HG02943 (cell line): ENCODE results near the gene CCDC137.

Source experiments
- ATAC-seq: cut with Tn5 transposase; IDR thresholded peaks from one replicate; pipeline ENCODE4 v1.9.1; 2021; ENCODE audit warnings: mild to moderate bottlenecking, low read depth, moderate library complexity; ENCODE audit not compliant: unreplicated experiment

The CCDC137 gene

GRCh38 chr17:81697261-81698044, 30.9 kb downstream of the CCDC137 start:
- ATAC-seq: no peak

GRCh38 chr17:81700353-81701287, 34.1 kb downstream of the CCDC137 start:
- ATAC-seq: no peak

GRCh38 chr17:81701288-81702071, 34.9 kb downstream of the CCDC137 start:
- no peak for ATAC-seq

GRCh38 chr17:81702934-81703746, 36.6 kb downstream of the CCDC137 start, which contains the start of gene MRPL12:
Gene MRPL12, plus strand, starts transcription at chr17:81703367. Its CDS starts 135 bp downstream, at chr17:81703502.
- peak; percentile 63 for ATAC-seq

- peak; percentile 18 for ATAC-seq
Measured at GRCh38 chr17:81703747-81704654, 37.5 kb downstream of the CCDC137 start.

- ATAC-seq: no peak
Measured at GRCh38 chr17:81705518-81706231, 39.1 kb downstream of the CCDC137 start.

GRCh38 chr17:81706232-81706611, 39.7 kb downstream of the CCDC137 start:
- ATAC-seq: no peak

- no peak for ATAC-seq
Measured at GRCh38 chr17:81706757-81707624, 40.5 kb downstream of the CCDC137 start.

GRCh38 chr17:81707725-81708646, 41.4 kb downstream of the CCDC137 start:
- no peak for ATAC-seq

GRCh38 chr17:81708739-81709185, 42.2 kb downstream of the CCDC137 start:
- no peak for ATAC-seq

- no peak for ATAC-seq
Measured at GRCh38 chr17:81710514-81711308, 44.2 kb downstream of the CCDC137 start.

- ATAC-seq: no peak
Measured at GRCh38 chr17:81711814-81712467, 45.4 kb downstream of the CCDC137 start, which contains the start of gene SLC25A10. Gene SLC25A10, plus strand, starts transcription at chr17:81712284. Its CDS starts 143 bp downstream, at chr17:81712427.

- ATAC-seq: no peak
Measured at GRCh38 chr17:81712468-81713003, 46.0 kb downstream of the CCDC137 start.

- no peak for ATAC-seq
Measured at GRCh38 chr17:81713004-81713555, 46.5 kb downstream of the CCDC137 start.
